Skeletal muscle satellite cell (primary cell): Measurements from ENCODE around the gene ZCRB1.

Source experiments
- H3K27me3 ChIP-seq: 2 replicates; pipeline ENCODE4 v1.7.0; 2013; ENCODE audit warnings: low read length; ENCODE audit not compliant: control insufficient read depth, insufficient read depth
- H3K36me3 ChIP-seq: 2 replicates; pipeline ENCODE4 v1.7.0; 2013; ENCODE audit warnings: mild to moderate bottlenecking, control low read depth, low read length; ENCODE audit not compliant: insufficient read depth
- H3K4me1 ChIP-seq: 2 replicates; pipeline ENCODE4 v1.7.0; 2013; ENCODE audit warnings: low read length; ENCODE audit not compliant: control insufficient read depth, insufficient read depth
- H3K4me2 ChIP-seq: 2 replicates; pipeline ENCODE4 v1.7.0; 2013; ENCODE audit warnings: mild to moderate bottlenecking, low read length
- H3K4me3 ChIP-seq: 2 replicates; pipeline ENCODE4 v1.7.0; 2013; ENCODE audit warnings: low read length
- H3K9ac ChIP-seq: 2 replicates; pipeline ENCODE4 v1.7.0; 2013; ENCODE audit warnings: mild to moderate bottlenecking, low read depth, low read length, moderate library complexity
- H3K9me3 ChIP-seq: replicated peaks from 2 replicates; pipeline ENCODE4 v1.7.0; 2013; ENCODE audit warnings: mild to moderate bottlenecking, control low read depth, low read length

ZCRB1 gene

DNA sequence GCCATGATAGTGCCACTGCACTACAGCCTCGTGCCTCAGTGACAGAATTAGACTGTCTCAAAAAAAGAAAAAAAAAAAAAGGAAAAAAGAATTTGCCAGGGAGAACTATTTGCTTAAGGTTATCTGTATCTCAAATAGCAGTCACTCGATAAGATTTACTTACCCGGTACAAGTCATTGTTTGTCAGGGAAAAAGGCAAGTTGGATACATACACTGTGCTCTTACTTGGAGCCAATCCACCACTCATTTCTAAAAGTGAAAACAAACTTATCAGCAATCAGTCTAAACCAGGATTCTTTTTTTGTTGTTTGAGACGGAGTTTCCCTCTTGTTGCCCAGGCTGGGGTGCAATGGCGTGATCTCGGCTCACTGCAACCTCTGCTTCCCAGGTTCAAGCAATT lies 2.0 kb downstream of the ZCRB1 start:
- Histone ChIP-seq H3K27me3 (no peaks in the 10 kb centered on the region), H3K9me3 (no peaks in the 10 kb centered on the region), H3K4me2 (no peak overlapping the region), H3K36me3 (peaks cover 7% of the 10 kb centered on the region), H3K4me1 (peaks cover 22% of the 10 kb centered on the region), H3K4me3 (no peak overlapping the region), H3K9ac (no peak overlapping the region)

DNA sequence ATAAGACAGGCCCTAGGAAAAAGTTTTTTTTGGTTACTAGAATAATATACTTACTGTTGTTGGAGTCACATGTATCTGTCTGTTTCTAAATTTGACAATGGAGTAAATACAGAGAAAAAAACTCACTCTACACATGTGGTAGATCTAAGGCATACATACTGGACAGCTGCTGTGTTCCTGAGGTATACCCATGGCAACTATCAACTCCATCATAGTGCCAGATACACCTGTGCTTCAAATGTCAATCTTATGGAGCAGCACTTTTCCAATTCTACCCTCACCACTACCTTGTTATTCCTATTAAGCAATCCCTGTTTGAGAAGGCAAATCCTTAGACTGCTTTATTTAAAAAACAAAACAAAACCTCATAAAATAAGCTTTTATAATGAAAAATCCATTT lies 3.3 kb downstream of the ZCRB1 start:
- H3K9ac ChIP-seq = no peak overlapping the region
- no peaks in the 10 kb centered on the region for H3K9me3 ChIP-seq
- H3K27me3 ChIP-seq = no peaks in the 10 kb centered on the region
- H3K36me3 ChIP-seq = peaks cover 7% of the 10 kb centered on the region
- H3K4me3 ChIP-seq = no peak overlapping the region
- peaks cover 16% of the 10 kb centered on the region for H3K4me1 ChIP-seq
- H3K4me2 ChIP-seq = no peak overlapping the region

DNA sequence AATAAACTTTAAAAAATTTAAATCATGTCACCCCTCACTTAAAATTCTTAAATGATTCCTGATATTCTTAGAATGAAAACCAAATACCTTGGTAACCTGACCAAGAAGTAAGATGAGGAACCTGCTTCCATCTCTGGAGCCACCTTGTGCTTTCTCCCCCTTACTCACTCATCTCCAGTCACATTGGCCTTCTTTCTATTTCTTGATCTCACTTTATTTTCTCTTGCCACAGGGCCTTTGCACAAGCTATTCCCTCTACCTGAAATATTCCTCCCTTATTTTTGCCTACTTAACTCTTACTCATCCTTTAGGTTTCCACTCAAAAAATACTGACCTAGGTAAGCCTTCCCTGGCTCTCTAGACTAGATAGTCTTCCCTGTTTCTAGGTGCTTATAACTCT lies 5.1 kb downstream of the ZCRB1 start:
- H3K4me2 ChIP-seq = no peak overlapping the region
- H3K27me3 ChIP-seq = no peaks in the 10 kb centered on the region
- no peak overlapping the region for H3K9ac ChIP-seq
- H3K4me1 ChIP-seq = peaks cover 8% of the 10 kb centered on the region
- H3K4me3 ChIP-seq = no peak overlapping the region
- no peaks in the 10 kb centered on the region for H3K9me3 ChIP-seq
- H3K36me3 ChIP-seq = peaks cover 7% of the 10 kb centered on the region

DNA sequence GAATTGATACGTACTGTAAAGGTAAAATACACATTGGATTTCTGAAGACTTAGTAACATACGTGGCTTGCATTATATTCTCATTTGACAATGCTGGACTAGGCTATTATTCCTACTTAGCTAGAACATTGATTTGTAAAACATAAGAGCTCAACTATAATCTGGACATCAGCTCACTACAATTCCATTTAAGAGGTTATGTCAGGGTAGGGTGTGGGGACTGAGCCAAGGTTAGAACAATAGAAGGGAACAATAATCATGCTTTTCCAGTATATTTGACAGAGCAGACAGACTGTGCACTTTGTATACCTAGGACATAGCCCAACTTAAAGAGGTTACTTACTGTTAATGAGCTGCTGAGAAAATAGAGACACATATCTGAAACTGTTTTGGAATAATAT lies 10.8 kb downstream of the ZCRB1 start:
- Histone ChIP-seq H3K4me1 (no peaks in the 10 kb centered on the region), H3K4me2 (no peak overlapping the region), H3K27me3 (no peaks in the 10 kb centered on the region), H3K9me3 (no peaks in the 10 kb centered on the region), H3K36me3 (peaks cover 23% of the 10 kb centered on the region), H3K4me3 (no peak overlapping the region), H3K9ac (no peak overlapping the region)

DNA sequence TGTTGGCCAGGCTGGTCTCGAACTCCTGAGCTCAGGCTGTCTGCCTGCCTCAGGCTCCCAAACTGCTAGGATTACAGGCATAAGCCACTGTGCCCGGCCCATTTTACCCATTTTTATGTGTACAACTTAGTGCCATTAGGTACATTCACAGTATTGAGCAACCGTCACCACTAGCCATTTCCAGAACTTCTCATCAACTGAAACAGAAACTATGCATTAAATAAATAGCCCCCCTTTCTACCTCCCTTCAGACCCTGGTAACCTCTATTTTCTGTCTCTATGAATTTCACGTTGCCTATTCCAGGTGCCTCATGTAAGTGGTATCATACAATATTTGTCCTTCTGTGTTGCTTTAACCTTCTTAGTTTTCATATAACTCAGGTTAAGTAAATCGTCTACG lies 15.9 kb downstream of the ZCRB1 start:
- Histone ChIP-seq H3K27me3 (no peaks in the 10 kb centered on the region), H3K36me3 (peaks cover 20% of the 10 kb centered on the region), H3K9ac (no peak overlapping the region), H3K4me1 (no peaks in the 10 kb centered on the region), H3K4me2 (no peak overlapping the region), H3K9me3 (no peaks in the 10 kb centered on the region), H3K4me3 (no peak overlapping the region)

DNA sequence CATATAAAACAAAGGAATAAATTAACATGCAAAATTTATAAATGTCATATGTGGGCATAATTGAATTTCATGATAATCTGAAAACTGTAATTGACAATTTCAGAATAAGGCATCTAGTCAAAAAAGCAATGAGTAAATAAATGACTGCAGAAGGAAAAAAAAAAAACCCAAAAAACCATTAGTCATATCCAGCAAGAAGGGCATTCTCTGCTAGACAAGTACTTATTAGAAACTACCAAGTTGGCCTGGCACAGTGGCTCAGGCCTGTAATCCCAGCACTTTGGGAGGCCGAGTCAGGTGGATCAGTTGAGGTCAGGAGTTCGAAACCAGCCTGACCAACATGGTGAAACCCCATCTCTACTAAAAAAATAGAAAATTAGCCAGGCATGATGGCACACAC lies 17.5 kb downstream of the ZCRB1 start:
- H3K4me3 ChIP-seq = no peak overlapping the region
- no peaks in the 10 kb centered on the region for H3K9me3 ChIP-seq
- H3K9ac ChIP-seq = no peak overlapping the region
- no peaks in the 10 kb centered on the region for H3K4me1 ChIP-seq
- H3K27me3 ChIP-seq = no peaks in the 10 kb centered on the region
- H3K4me2 ChIP-seq = no peak overlapping the region
- H3K36me3 ChIP-seq = peaks cover 14% of the 10 kb centered on the region

DNA sequence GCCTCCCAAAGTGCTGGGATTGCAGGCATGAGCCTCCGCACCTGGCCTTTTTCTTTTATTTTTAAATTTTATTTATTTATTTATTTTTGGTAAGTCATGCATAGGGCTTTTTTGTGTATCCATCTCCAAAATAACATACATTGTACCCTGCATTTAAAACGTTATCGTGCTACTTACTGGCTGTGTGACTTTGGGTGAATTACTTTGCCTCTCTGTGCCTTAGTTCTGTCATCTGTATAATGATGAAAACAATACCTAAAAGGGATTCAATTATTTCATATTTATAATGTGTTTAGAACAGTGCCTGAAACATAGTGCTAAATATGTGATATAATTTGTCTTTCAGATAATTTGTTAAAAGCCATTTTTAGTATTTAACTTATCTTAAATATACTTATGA lies 19.6 kb downstream of the ZCRB1 start:
- Histone ChIP-seq H3K27me3 (no peaks in the 10 kb centered on the region), H3K4me3 (no peak overlapping the region), H3K4me2 (no peak overlapping the region), H3K36me3 (peaks cover 5% of the 10 kb centered on the region), H3K9ac (no peak overlapping the region), H3K4me1 (no peaks in the 10 kb centered on the region), H3K9me3 (no peaks in the 10 kb centered on the region)

DNA sequence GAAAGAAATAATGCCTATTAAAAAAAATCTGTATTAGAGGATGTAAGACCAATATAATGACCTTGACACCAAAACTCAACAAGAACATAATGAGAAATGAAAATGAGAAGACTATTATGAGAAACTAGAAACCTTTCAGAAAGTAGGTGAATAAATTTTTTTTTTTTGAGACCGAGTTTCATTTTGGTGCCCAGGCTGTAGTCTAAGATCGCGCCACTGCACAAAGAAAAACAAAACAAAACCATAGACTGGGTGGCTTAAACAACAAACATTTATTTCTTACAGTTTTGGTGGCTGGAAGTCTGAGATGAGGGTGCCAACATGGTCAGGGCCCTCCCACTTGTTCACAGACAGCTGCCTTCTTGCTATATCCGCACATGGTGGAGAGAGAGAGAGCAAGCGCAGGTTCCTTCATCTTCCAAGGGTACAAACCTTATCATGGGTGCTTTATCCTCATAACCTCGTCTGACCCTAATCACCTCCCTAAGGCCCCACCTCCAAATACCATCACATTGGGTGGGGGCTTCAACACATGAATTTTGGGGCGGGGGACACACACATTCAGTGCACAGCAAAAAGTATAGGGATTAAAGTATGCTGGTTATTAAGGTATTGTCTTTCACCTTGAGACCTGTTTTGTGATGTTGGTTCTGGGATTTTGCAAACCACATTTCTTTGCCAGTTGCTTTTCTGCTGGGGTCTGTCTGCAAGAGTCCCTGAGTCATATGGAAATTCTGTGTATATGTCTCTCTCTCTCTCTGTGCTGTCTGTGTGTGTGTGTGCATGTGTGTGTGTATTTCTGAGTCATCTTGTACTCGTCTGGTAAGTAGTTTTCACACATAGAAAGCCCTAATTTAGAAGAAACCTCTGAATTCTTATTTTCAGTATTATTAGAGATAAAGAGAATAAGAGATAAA lies 26.2 kb downstream of the ZCRB1 start:
- H3K9me3 ChIP-seq = no peaks in the 10 kb centered on the region
- H3K27me3 ChIP-seq = no peaks in the 10 kb centered on the region
- no peak overlapping the region for H3K4me3 ChIP-seq
- H3K36me3 ChIP-seq = no peaks in the 10 kb centered on the region
- no peak overlapping the region for H3K9ac ChIP-seq
- no peak overlapping the region for H3K4me2 ChIP-seq
- H3K4me1 ChIP-seq = no peaks in the 10 kb centered on the region

DNA sequence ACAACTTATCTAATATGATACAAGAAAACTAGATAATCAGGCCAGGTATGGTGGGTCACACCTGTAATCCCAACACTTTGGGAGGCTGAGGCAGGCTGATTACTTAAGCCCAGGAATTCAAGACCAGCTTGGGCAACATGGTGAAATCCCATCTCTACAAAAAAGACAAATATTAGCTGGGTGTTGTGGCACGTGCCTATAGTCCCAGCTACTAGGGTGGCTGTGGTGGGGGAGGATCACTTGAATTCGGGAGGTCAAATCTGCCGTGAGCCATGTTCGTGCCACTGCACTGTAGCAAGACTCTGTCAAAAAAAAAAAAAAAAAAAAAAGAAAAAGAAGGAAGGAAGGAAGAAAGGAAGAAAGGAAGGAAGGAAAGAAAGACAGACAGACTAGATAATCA lies 27.0 kb downstream of the ZCRB1 start:
- Histone ChIP-seq H3K4me2 (no peak overlapping the region), H3K36me3 (no peaks in the 10 kb centered on the region), H3K27me3 (no peaks in the 10 kb centered on the region), H3K4me3 (no peak overlapping the region), H3K9me3 (no peaks in the 10 kb centered on the region), H3K9ac (no peak overlapping the region), H3K4me1 (no peaks in the 10 kb centered on the region)

DNA sequence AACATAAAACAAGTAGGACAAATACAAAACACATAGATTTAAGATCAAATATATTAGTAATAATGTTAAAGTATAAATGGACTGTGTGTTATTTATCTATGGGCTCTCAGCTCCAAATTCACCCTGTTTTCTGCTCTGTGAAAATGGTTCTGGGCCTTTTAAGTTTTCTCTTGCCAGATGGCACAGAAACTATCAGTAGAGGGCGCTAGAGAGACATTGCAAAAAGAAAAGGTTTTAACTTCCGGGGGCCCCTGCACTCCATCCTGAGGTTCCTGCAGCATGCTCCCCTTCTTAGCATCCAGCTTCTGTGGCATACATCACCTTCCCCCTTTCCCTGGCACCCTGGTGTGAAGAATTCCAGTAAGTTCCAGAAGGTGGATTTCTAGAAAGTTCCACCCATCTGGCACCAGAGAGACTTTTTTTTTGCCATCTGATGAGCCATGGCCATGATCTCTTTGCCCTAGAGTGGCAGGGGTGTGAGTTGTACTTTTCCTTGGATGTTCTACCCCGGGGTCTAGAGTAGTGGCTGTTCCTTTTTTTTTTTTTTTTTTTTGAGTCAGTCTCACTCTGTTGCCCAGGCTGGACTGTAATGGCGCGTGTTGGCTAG lies 29.3 kb downstream of the ZCRB1 start:
- Histone ChIP-seq H3K4me1 (no peaks in the 10 kb centered on the region), H3K4me3 (no peak overlapping the region), H3K27me3 (no peaks in the 10 kb centered on the region)

DNA sequence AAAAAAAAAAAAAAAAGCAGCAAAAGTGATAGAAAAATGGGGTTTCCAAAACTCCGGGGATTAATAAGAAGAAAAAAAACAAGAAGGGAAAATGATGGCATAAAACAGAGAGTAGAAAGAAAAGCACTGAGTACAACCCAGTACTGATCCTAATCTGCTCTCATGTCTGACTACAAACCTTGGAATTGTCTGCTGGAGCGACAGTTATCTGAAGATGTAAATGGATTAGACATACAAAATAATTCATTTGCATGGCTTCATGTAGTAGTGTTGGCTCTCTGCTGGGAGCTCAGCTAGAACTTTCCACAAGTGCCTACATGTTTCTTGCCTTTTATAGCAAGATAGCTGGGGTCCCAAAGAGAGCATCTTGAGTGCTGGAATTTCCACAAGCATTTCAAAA lies 34.2 kb downstream of the ZCRB1 start:
- Histone ChIP-seq H3K27me3 (no peaks in the 10 kb centered on the region), H3K4me1 (no peaks in the 10 kb centered on the region), H3K4me2 (no peak overlapping the region), H3K36me3 (no peaks in the 10 kb centered on the region), H3K9ac (no peak overlapping the region), H3K9me3 (no peaks in the 10 kb centered on the region), H3K4me3 (no peak overlapping the region)

More for the DNA sequence above, 29.3 kb downstream of the ZCRB1 start:
- no peaks in the 10 kb centered on the region for H3K36me3 ChIP-seq
- H3K9me3 ChIP-seq = no peaks in the 10 kb centered on the region
- no peak overlapping the region for H3K4me2 ChIP-seq
- H3K9ac ChIP-seq = no peak overlapping the region

DNA sequence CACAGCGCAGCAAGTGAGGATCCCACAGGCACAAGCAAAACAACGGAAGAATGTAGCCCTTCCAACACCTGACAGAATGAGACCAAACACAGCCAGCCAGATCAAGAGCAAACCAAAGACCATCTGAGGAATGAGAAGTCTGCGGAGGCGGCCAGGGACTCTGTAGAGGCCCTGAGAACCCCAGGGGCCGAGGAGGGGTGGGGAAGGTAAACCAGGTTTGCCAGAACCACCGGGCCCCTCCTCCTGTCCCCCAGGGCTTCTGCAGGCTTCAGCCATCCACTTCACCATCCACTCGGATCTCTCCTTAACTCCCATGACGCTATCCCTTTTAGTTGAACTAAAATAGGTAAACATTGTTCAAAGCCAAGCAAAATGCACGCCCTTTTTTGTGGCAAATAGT lies 37.4 kb downstream of the ZCRB1 start:
- Histone ChIP-seq H3K27me3 (no peaks in the 10 kb centered on the region), H3K9ac (no peak overlapping the region), H3K4me3 (no peak overlapping the region), H3K4me2 (no peak overlapping the region), H3K4me1 (no peaks in the 10 kb centered on the region), H3K36me3 (no peaks in the 10 kb centered on the region), H3K9me3 (no peaks in the 10 kb centered on the region)
